NCI-H128 (cell line): ENCODE measurements around the gene GPD2.
"Not testable (repeated sequence)": the region's sequence is repeated elsewhere in the genome, so short reads cannot be mapped to it uniquely, and the experiment has no call there.

Source experiments
- DNase-seq: peaks from one replicate; lab custom pipeline; 2025; ENCODE audit not compliant: unreplicated experiment; lab: John Stamatoyannopoulos, UW

Gene GPD2

DNA sequence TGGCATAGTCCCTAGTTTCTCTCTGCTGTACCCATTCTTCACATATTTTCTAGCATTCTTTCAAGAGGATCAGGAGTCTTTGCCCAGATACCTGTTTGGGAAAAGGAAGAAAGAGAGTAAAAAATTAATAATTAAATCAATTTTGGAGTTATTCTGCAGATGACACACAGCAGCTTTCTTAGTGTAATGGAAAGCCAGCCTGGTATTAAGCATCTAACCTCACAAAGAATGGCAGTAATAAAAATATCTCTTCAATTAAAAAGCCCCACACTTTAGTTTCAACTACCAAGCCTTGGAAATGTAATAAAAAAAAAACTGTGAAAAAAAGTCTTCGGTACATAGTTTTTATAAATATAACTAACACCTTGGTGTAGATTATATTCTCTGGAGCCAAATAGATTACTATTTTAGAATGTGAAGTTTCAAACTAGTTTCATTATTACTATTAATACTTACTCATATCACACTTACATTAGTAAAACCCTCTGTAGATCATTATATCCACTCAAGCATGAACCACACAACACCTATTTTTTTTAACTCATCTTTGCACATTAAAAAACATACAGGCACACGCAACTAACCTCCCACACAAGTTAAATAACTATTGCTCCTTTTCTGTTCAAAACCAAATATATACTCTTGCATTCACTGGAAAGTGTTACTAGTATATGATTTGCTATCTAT, 90.9 kb downstream of the GPD2 start:
- DNase-seq: no peak

DNA sequence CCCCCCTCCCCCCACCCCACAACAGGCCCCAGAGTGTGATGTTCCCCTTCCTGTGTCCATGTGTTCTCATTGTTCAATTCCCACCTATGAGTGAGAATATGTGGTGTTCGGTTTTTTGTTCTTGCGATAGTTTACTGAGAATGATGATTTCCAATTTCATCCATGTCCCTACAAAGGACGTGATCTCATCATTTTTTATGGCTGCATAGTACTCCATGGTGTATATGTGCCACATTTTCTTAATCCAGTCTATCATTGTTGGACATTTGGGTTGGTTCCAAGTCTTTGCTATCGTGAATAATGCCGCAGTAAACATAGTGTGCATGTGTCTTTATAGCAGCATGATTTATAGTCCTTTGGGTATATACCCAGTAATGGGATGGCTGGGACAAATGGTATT, 92.4 kb downstream of the GPD2 start:
- DNase-seq: not testable (repeated sequence)

DNA sequence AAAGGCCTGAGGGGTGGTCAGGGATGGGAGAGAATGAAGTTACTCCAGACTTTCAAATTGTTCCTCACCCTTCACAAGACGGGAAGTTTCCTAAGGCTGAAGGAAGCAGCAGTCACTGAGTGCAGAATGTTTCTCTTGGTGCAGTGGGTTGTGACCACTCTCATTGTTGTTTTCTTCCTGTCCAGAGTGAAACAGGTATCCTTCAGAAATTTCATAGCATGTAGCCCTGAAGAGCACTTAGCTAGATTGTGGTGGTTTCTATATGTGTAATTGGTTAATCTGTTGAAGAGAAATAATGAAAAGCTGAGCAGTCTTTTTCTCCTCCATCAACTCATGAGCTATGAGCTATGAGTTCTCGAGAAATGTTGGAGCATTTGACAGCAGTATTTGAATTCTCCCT, 96.8 kb downstream of the GPD2 start:
- DNase-seq: no peak

DNA sequence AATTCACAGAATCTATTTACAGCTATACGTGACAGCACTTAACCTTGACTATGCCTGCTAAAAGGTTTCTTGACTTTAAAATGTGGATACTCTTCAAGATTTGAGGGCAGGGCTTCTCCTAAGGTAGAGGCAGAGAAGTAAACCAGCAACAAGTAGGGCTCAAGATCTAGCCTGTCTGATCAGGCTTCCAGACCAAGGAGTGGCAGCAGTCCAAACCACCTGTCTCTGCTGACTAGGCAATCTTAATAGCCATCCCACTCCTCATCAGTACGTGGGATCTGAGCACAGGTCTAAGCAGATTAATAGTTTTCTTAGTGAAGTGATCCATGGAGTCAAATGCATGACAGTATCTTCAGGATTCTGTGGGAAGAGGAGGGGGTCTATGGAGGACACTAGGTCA, 100.4 kb downstream of the GPD2 start:
- no peak for DNase-seq

DNA sequence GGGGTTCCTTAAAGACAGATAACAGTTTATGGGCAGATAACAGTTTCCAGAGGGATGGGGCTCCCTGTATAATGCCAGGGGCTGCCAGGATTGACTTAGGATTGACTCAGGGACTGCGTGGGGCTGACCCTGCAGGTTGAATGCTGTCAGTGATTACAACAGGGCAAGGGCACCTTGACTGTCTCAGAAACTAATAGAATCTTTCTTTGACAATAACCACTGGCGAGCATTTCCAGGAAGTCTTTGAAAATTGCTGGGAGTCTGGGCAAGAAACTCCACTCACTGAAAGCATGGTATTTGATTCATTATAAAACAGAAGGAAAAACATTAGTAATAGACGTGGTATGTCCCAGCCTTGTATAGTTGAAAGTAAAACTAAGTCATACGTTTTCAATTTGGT, 101.0 kb downstream of the GPD2 start:
- DNase-seq: no peak

DNA sequence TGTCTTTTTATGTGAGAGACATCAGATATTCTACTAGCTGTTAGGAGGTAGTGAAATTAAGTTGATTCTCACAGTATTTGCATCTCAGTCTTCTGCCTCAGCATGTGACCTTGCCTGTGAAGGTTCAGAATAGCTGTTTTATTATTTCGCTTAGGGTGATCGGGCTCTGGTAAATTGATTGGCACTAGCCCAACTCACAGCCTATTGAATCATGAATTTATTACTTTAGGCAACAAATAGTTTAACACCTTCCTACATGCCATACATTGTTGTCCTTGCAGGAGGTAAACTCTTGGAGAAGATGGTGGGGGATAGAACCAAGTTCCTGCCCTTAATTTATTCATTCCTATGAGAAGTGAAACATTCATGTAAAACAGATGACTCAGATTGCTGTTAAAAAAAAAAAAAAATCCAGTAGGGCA, 101.9 kb downstream of the GPD2 start:
- no peak for DNase-seq

DNA sequence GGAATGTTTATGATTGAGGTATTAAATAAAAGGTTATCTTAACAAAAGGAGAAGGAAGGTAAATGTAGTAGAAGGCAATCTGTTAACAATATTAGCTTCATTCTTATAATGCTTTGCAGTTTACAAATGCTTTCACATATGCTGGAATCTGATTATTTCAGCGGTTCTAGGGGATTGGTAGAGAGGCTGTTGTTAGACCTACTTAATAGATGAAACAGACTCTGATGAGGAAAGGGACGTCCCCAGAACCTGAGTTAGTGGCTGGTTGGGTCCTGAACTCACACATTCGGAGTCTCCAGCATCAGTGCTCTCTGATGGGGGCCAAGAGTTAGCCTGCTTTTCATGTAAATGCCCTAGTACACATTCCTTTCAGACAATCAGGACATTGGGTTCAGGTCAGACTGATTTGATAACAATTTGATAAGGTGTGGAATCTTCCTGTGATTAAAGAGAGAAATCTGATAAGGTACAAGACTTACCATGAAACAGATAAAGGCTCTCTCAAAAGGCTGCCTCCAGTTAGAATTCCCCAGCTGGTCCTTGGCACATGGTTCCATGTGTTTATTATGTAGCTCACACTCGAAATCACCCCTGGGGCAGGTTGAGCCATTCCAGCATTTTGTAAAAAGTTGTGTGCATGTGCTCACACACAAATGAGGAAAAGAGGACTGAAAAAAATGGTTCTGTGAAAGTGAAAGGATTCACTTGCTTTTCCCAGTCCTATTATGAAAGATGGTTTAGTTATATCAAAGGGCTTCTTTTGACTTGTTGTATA, 103.1 kb downstream of the GPD2 start:
- DNase-seq: no peak

DNA sequence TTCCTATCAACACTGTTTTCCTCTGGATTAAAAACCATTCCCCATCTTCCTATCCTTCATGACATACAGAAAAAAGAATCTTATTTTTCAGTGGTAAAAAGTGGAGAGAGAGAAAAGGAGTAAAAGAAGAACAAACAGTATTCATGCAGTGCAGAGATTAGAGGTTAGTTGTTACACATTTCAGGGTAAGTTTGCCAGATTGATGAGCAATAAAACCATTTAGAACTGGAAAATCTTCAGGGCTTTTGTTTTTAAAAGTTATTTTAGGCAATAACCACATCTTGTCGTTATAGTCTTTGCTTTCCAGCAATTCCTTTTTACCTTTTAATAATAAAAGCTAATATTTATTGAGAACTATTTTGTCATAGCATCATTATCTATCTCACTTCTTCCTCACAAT, 104.5 kb downstream of the GPD2 start:
- DNase-seq: no peak

DNA sequence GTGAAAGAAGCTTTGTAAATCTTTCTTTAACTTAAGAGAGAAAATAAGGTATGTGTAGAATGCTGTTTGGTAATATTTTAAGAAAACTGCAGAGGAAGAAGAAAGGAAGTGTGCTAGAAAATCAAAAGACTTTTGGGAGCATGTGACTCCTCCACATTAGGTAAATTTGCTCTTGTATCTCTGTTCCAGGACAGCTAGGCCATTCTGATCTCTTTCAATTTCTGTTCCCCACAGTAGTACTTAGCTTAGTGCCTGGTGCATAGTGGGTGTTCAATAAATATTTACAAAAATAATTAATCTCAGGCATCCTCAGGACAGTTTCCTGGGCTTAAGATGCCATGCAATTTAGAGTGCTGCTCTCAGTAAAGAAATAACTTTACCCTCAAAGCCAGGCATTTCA, 105.0 kb downstream of the GPD2 start:
- no peak for DNase-seq

DNA sequence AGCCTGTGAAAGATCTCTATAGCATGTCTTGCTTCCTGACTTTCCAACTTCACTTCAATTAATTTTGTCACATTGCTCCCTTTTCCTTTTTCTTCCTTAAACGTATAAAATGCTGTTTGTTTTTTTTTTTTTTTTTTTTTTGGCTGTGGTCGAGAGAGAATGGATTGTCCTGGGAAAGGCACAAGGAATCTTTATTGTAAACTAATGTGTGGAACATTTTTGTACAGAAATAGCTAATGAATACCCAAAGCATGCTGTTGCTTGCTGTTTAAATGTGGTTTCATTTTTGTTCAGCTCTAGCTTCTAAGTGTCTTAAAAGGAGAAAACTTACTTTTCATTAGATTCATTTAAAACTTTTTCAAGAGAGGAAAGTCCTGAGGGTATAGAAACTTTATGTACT, 105.5 kb downstream of the GPD2 start:
- no peak for DNase-seq

DNA sequence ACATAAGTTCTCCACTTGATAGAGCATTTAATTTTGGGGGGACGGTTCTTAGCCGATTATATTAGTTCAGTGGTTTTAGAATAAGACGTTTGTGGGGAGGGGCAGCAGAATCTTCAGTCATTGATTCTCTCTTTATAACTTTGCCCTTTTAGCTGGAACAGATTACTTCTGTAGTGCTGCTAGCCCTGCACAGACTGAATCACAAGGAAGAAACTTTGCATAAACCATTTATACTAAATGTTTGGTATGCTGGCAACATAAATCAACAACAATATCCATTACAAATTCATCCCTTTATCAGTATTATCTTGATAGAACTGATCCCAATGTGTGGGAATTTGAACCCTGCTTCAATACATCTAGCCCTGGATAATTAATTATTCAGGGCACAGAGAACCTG, 112.2 kb downstream of the GPD2 start:
- DNase-seq: no peak

DNA sequence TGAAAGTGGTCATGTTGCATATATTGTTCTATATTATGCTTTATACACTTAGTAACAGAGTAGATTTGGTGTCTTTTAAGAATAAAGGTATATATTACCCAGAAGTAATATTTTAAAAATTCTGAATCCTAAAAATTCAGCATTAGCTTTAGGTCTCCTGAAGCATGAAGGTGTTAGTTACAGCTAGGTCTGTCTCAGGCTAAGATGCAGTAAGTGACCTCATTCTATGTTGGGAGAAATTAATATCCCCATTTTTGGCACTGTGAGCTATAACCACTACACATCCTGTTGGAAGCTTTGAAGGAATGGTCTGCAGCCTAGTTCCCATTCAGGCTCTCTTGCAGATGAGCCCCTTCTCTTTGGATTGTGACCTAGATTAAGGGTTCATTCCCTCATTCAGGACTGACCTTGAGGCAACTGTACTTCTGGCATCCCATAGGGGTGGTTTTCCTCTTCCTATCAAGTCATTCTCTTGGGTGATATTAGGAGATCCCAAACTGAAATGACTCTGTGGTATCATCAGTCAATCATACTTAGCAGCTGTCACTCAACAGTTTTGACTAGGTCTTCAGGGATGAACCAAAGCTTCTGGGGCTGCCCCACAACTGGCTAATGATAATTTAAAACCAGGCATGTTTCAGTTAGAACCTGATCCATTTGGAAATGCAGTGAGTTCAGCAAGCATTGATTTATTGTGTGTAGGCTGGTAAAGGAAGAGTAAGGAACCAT, 117.7 kb downstream of the GPD2 start:
- DNase-seq: no peak

DNA sequence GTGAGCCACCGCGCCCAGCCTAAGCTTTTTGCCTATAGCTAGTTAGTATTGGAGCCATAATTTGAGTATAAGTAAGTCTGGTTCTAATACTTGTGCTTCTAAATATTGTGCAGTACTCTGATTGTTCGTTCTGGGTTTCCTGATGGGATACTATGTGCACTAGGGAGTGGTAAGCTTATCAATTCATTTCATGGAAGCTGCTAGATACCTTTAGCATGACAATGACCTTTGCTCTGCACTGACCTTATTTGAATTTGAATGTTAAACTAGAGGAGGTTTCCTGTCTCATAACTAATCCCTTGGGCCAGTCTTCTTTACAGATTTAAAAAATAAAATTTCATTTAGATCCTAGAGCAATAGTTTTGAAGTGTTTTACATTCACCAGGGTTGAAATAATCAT, 125.1 kb downstream of the GPD2 start:
- no peak for DNase-seq

DNA sequence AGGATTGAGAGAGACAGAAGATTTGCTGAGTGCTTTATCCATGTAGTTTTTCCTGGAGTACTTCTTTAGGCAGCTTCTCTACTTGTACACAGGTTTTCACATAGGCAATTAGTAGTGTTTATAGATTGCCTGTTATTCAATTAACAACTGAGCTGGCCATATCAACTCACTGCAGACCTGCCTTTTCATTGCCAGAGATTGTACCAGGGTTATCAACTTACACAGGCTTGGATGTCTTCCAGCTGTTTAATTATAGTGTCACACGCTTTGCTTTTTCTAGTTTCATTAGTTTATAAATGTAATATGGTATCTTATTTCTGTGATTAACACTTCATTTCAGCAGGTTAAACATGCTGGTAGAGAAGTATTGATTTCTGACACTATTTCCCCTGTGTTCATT, 125.9 kb downstream of the GPD2 start:
- peak; percentile 33 for DNase-seq

DNA sequence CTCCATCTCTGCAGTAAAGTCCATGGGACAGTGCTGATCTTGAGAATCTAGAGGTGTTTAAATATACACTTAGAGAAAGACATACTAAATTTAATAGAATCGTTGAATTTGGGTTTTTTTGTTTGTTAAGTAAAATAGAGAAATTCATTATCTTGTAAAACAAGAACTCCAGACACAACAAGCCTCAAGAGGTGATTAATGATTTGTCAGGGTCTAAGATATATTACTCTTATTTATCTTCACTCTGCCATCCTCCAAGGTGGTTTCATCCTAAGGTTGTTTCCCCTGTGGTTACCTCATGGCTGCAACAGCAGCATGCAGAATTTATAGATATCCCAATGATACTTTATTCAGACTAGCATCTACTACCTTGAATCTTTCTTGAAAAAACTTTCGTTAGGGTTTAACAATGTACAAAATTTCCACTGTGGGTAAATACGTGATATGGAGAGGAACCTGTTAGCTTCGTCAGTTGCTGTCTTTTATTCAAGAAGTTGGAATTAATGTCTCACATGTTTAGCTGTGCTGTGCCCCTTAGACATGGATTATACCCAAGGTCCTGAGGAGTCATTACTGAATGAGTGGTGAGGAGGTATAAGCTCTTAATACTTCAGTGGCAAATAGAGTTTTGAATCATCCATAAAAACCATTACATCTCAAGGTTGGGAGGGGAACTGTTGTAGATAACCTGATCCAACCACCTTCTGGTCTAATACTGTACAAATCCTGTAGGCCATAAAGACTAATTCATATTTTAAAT, 128.0 kb downstream of the GPD2 start:
- no peak for DNase-seq

DNA sequence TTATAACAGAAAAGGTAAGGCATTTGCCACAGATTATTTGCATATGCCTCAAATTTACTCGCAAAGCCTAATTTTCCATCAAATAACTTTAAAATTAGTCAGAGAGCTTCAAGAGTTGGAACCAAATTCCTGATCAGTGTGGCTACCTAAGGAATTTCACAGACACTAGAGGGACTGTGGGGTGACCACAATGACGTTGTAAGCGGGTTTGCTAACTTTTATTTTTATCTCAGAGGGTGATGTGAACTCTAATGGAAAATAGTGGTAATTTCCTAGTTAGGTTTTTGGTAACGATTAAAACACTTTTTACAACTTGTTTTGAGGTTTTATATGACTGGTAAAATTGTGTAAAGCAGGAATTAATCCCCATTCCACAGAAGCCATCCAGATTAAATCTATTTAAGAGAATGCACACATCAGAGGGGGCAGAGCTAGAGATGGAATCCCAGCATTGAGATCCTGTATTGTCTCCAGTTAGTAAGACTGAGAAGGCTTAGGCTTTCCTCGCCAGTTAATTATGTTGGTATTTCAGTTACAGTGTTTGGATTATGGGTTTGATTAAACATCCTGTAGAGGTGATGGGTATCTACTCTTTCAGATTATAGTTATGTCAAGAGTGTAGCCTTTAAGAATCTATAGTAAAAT, 129.0 kb downstream of the GPD2 start:
- DNase-seq: no peak

DNA sequence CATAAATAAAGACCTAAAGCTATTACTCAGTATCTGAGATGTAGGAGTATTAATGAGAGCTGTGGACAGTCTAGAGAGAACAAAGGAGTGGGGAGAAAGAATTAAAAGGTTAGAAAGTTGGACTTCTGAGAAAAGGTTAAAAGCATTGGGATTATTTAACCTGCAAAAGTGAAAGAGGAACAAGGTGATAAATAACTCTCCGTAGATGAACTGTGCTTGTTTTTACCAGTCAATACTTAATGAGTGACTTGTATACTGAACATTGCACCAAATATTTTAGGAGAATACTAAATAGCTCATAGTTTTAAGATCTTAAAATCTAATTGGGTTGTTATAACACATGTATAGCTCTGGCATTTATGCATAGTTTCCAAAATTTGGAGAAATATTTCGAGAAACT, 137.5 kb downstream of the GPD2 start:
- DNase-seq: no peak

DNA sequence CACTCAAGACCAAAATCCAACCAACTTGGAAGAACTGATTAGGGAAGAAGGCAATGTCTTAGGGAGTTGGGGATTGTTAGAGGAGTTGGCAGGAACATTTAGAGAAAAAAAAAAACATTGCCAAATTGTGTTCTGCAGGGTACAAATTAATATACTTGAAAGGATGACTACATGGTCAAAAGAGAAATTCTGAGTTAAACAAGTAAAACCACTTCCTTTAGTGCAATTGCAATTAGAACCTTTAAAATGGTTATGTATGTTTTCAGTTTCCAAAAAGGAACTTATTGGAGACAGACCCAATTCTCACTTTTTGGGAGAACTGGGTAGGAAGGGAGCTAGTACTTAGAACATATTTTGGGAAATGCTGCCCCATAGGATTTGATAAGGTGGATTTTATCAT, 137.9 kb downstream of the GPD2 start:
- DNase-seq: no peak

DNA sequence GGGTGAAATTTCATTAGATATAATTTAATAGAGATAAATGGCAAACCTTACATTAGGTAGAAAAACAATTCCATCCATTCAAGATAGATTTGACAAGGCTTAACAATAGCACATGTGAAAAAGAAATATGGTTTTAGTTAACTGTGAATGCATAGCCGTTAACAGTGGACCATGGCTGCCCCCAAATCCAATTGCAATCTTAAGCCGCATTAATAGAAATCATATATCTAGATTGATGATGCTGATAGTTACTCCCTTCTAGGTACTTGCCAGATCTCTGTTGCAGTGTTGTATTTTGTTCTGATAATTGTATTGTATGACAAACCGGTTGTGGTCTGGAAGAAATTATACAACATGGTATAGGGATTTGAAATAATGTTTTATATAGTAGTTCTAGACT, 139.8 kb downstream of the GPD2 start:
- no peak for DNase-seq

DNA sequence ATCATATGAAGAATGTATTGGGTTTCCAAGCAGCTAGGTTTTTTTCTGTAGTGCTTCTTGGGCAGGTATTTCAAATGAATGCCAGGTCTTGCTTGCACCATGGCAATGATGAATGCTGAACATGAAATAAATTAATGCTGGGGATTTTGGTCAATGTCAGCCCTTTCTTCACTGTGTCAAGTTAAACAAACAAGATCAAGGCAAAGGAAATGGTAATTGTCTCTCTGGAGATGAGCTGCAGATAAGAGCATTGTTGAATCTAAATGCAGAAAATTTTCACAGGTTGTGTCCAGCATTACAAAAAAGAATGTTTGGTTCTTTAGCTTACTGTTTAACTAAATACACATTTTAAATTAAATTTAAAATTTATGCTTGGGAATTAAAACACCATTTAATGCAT, 144.3 kb downstream of the GPD2 start:
- DNase-seq: no peak

DNA sequence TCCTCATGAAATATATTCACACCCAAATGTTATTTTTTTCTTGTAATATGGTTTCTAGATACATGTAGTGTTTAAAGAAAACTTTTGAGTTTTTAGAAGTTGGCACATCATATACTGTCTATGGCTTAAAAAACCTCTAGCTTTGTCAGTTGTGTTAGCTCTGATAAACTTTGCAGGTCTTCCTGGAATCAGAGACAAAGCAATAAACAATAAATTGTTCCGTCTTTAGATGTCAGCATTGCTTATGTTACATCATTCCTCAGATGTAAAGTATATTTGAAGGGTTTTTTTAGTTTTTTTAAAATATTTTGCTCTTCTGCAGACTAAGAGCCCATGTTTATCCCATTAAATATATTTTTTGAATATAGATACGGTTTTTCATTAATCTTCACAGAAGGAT, 145.1 kb downstream of the GPD2 start:
- no peak for DNase-seq
